ENCODE data around the gene PDE11A.

PDE11A gene

DNA sequence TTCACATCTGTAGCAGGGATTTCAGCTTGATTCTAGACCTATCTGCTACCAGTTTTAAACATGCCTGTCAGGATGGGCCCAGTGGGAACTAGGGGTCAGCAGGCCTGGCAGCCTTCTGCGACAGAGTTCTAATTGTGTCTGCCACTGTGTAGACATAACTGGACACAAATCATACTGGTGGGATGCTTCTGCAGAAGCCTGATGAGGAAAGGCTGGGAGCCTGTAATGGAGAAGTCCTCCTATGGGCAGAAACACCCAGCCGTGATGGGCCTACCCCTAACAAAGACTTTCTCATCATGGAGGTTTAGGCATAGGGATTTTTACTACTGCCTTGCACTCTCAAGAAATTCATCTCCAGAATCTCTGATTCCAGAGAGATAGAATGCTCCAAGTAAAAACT lies 166.9 kb downstream of the PDE11A start:
- no peak for TF ChIP-seq EZH2phosphoT487 (conservative IDR thresholded peaks at IDR 0.05; ENCODE audit: low read length)
- no peak for TF ChIP-seq CTCF (IDR thresholded peaks at IDR 0.05; ENCODE audit: insufficient read depth, low read length, poor library complexity, severe bottlenecking)
- Histone ChIP-seq H3K36me3 (ENCODE audit: low read length) (no peaks in the 10 kb centered on the region), H3F3A (ENCODE audit: insufficient read depth) (no peaks in the 10 kb centered on the region), H3K4me3 (ENCODE audit: insufficient read depth, low read length, poor library complexity, severe bottlenecking) (no peak overlapping the region), H3K27ac (ENCODE audit: low read depth, low read length) (no peak overlapping the region), H2AFZ (ENCODE audit: low read depth, low read length, severe bottlenecking) (peak overlapping the region; percentile 28), H3K9me2 (replicated peaks; ENCODE audit: insufficient read depth, low read length) (no peaks in the 10 kb centered on the region), H3K27me3 (ENCODE audit: low read length) (no peaks in the 10 kb centered on the region), H3K4me2 (ENCODE audit: low read depth, low read length, poor library complexity, severe bottlenecking) (peak overlapping the region; percentile 18), H3K9ac (ENCODE audit: low read length) (no peak overlapping the region), H3K79me2 (ENCODE audit: insufficient read depth, low read length) (no peaks in the 10 kb centered on the region), H4K20me1 (ENCODE audit: low read depth, low read length) (no peaks in the 10 kb centered on the region), H3K9me3 (ENCODE audit: insufficient read depth, low read length) (no peaks in the 10 kb centered on the region)

DNA sequence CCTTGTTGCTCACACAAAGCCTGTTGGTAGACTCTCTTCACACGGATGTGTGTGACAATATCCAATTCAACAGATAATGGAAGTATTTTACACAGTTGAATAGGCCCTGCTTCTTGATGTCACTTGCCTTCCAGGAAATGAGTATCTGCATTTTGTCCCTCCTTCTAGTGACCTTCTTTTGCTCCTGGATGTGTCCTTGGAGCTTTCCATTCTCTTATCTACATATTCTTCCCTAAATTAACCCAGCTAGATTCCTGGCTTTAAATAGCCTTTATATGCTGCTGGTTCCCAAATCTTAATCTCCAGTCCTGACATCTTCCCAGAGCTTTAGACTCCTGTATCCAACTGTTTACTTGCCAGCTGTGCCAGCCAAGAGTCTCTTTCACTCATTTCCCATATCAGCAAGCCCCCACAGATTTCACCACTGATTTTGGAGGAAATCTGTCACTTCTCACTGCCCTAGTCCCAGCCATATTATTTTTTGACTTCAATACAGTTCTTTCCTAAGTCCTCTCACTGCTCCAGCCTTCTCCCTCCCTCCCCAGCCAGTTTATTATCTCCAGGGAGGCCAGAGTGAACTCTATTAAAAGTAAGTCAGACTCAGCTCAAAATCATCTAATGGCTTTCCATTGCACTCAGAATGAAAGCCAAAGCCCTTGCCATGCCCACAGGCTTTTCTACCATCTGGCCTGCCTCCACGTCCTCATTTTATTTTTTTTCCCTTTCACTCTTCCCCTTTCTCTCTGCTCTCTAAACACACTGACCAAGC lies 170.0 kb downstream of the PDE11A start:
- Histone ChIP-seq H3F3A (ENCODE audit: insufficient read depth) (no peaks in the 10 kb centered on the region), H3K4me2 (ENCODE audit: low read depth, low read length, poor library complexity, severe bottlenecking) (no peak overlapping the region), H3K36me3 (ENCODE audit: low read length) (no peaks in the 10 kb centered on the region)

DNA sequence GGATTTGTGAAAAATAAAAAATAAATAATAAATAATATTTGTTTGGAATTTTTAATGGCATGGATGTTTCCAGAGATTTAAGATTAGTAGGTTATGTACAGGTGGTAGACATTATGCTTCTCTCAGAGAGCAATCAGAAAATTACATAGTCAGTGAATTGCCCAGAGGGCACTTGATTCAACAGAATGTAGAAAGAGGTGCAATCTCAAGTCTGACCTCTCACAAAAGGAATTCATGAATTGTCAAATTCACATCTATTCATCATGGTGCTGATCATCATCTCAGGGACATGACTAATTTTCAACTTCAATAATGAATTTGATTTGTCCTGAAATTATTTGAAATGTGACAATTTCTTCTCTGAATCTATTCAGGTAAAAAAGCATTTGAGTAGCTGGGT lies 172.5 kb downstream of the PDE11A start:
- H3K27me3 ChIP-seq (ENCODE audit: low read length) = no peaks in the 10 kb centered on the region
- no peaks in the 10 kb centered on the region for H3K36me3 ChIP-seq (ENCODE audit: low read length)
- H2AFZ ChIP-seq (ENCODE audit: low read depth, low read length, severe bottlenecking) = no peak overlapping the region
- H3F3A ChIP-seq (ENCODE audit: insufficient read depth) = no peaks in the 10 kb centered on the region
- H3K9me2 ChIP-seq (replicated peaks; ENCODE audit: insufficient read depth, low read length) = no peaks in the 10 kb centered on the region
- H4K20me1 ChIP-seq (ENCODE audit: low read depth, low read length) = no peaks in the 10 kb centered on the region
- H3K9me3 ChIP-seq (ENCODE audit: insufficient read depth, low read length) = no peaks in the 10 kb centered on the region
- no peaks in the 10 kb centered on the region for H3K79me2 ChIP-seq (ENCODE audit: insufficient read depth, low read length)
- H3K9ac ChIP-seq (ENCODE audit: low read length) = no peak overlapping the region
- no peak overlapping the region for H3K4me3 ChIP-seq (ENCODE audit: insufficient read depth, low read length, poor library complexity, severe bottlenecking)
- H3K4me2 ChIP-seq (ENCODE audit: low read depth, low read length, poor library complexity, severe bottlenecking) = no peak overlapping the region
- TF ChIP-seq CTCF (IDR thresholded peaks at IDR 0.05; ENCODE audit: insufficient read depth, low read length, poor library complexity, severe bottlenecking) = no peak
- no peak for TF ChIP-seq EZH2phosphoT487 (conservative IDR thresholded peaks at IDR 0.05; ENCODE audit: low read length)
- no peak overlapping the region for H3K27ac ChIP-seq (ENCODE audit: low read depth, low read length)

More for the DNA sequence above, 170.0 kb downstream of the PDE11A start:
- TF ChIP-seq CTCF (IDR thresholded peaks at IDR 0.05; ENCODE audit: insufficient read depth, low read length, poor library complexity, severe bottlenecking) = no peak
- no peak for TF ChIP-seq EZH2phosphoT487 (conservative IDR thresholded peaks at IDR 0.05; ENCODE audit: low read length)
- H3K9ac ChIP-seq (ENCODE audit: low read length) = no peak overlapping the region
- H3K4me3 ChIP-seq (ENCODE audit: insufficient read depth, low read length, poor library complexity, severe bottlenecking) = no peak overlapping the region
- H3K9me3 ChIP-seq (ENCODE audit: insufficient read depth, low read length) = no peaks in the 10 kb centered on the region
- no peak overlapping the region for H3K27ac ChIP-seq (ENCODE audit: low read depth, low read length)
- H3K79me2 ChIP-seq (ENCODE audit: insufficient read depth, low read length) = no peaks in the 10 kb centered on the region
- H3K27me3 ChIP-seq (ENCODE audit: low read length) = no peaks in the 10 kb centered on the region
- H4K20me1 ChIP-seq (ENCODE audit: low read depth, low read length) = no peaks in the 10 kb centered on the region
- no peaks in the 10 kb centered on the region for H3K9me2 ChIP-seq (replicated peaks; ENCODE audit: insufficient read depth, low read length)
- H2AFZ ChIP-seq (ENCODE audit: low read depth, low read length, severe bottlenecking) = no peak overlapping the region

Measured in SU-DHL-6 (cell line).